Loucy (cell line): ENCODE measurements around the gene FBXO9.

Source experiments
- H2AFZ ChIP-seq: fragments of 200-600 bp; sonication (generic); 2 replicates; pipeline ENCODE4 v1.6.0; 2016; ENCODE audit warnings: antibody characterized with exemption, mild to moderate bottlenecking, low read length, moderate library complexity
- H3F3A ChIP-seq: fragments of 200-600 bp; 2 replicates; pipeline ENCODE4 v1.6.0; 2016; ENCODE audit warnings: antibody characterized with exemption, low read depth, mild to moderate bottlenecking
- H3K27me3 ChIP-seq: fragments of 200-600 bp; sonication (generic); 2 replicates; pipeline ENCODE4 v1.6.1; 2014; ENCODE audit warnings: low read length, mild to moderate bottlenecking; ENCODE audit not compliant: insufficient read depth, poor library complexity, severe bottlenecking
- H3K36me3 ChIP-seq: fragments of 200-600 bp; sonication (generic); 2 replicates; pipeline ENCODE4 v1.6.1; 2016; ENCODE audit warnings: low read length; ENCODE audit not compliant: insufficient read depth
- H3K4me1 ChIP-seq: fragments of 200-600 bp; sonication (generic); 2 replicates; pipeline ENCODE4 v1.5.1; 2014; ENCODE audit warnings: low read length, mild to moderate bottlenecking; ENCODE audit not compliant: insufficient read depth, poor library complexity, severe bottlenecking
- H3K4me2 ChIP-seq: fragments of 200-600 bp; sonication (generic); 2 replicates; pipeline ENCODE4 v1.6.0; 2014; ENCODE audit warnings: antibody characterized with exemption, low read length, low read depth, mild to moderate bottlenecking; ENCODE audit not compliant: poor library complexity, severe bottlenecking
- H3K4me3 ChIP-seq: fragments of 200-600 bp; sonication (generic); 2 replicates; pipeline ENCODE4 v1.5.1; 2014; ENCODE audit warnings: low read length, mild to moderate bottlenecking, mixed read lengths; ENCODE audit not compliant: poor library complexity, severe bottlenecking
- H3K79me2 ChIP-seq: fragments of 200-600 bp; sonication (generic); 2 replicates; pipeline ENCODE4 v1.6.1; 2014; ENCODE audit warnings: low read length; ENCODE audit not compliant: insufficient read depth
- H3K9ac ChIP-seq: fragments of 200-600 bp; sonication (generic); 2 replicates; pipeline ENCODE4 v1.6.0; 2014; ENCODE audit warnings: mild to moderate bottlenecking, low read depth, low read length, moderate library complexity; ENCODE audit not compliant: poor library complexity, severe bottlenecking
- H3K9me2 ChIP-seq: fragments of 200-600 bp; sonication (generic); replicated peaks from 2 replicates; pipeline ENCODE4 v1.6.1; 2016; ENCODE audit warnings: low read depth, low read length, mixed read lengths
- H3K9me3 ChIP-seq: fragments of 200-600 bp; sonication (generic); 2 replicates; pipeline ENCODE4 v1.6.1; 2014; ENCODE audit warnings: mild to moderate bottlenecking, antibody characterized with exemption, low read length, low read depth; ENCODE audit not compliant: insufficient read depth
- H4K20me1 ChIP-seq: fragments of 200-600 bp; sonication (generic); 2 replicates; pipeline ENCODE4 v1.6.0; 2014; ENCODE audit warnings: antibody characterized with exemption, low read length, mild to moderate bottlenecking; ENCODE audit not compliant: insufficient read depth, poor library complexity, severe bottlenecking
- CTCF ChIP-seq: fragments of 200-600 bp; sonication (generic); conservative IDR thresholded peaks from 2 replicates; pipeline ENCODE4 v1.5.1; 2014; ENCODE audit warnings: mild to moderate bottlenecking, antibody characterized with exemption, low read length
- EZH2phosphoT487 ChIP-seq: fragments of 200-600 bp; IDR thresholded peaks from 2 replicates; pipeline ENCODE4 v1.6.1; 2018; ENCODE audit warnings: antibody characterized with exemption, mild to moderate bottlenecking, moderate library complexity, borderline replicate concordance

Gene FBXO9

GRCh38 chr6:53065266-53066076, at the start of gene FBXO9:
FBXO9 (plus strand) TSS chr6:53065404; CDS start chr6:53065790, 386 bp downstream.
- H3K27me3 ChIP-seq = no peaks in the 10 kb centered on the region
- peaks cover 48% of the 10 kb centered on the region for H3K4me1 ChIP-seq

GRCh38 chr6:53015486-53015885, 49.7 kb upstream of the FBXO9 start:
- H4K20me1 ChIP-seq = no peaks in the 10 kb centered on the region
- peaks cover 65% of the 10 kb centered on the region; the same call in 1 of the 2 replicates for H3K36me3 ChIP-seq
- H3K9ac ChIP-seq = no peak overlapping the region
- no peak overlapping the region for H3K4me2 ChIP-seq
- no peaks in the 10 kb centered on the region for H3K79me2 ChIP-seq
- no peaks in the 10 kb centered on the region for H3K9me2 ChIP-seq
- peaks cover 4% of the 10 kb centered on the region; the same call in 1 of the 2 replicates for H3F3A ChIP-seq
- no peak overlapping the region for H3K4me3 ChIP-seq
- no peaks in the 10 kb centered on the region for H3K9me3 ChIP-seq
- H3K4me1 ChIP-seq = peaks cover 9% of the 10 kb centered on the region
- TF ChIP-seq EZH2phosphoT487 (no peak), CTCF (no peak)
- no peak overlapping the region for H2AFZ ChIP-seq
- no peaks in the 10 kb centered on the region for H3K27me3 ChIP-seq

More at GRCh38 chr6:53065266-53066076, at the start of gene FBXO9:
- Histone ChIP-seq H3K4me2 (peak within 1 kb of the TSS; percentile 95), H3K9me2 (no peaks in the 10 kb centered on the region), H2AFZ (peak within 1 kb of the TSS; percentile 99), H3K79me2 (peaks cover 29% of the 10 kb centered on the region), H3K9ac (peak within 1 kb of the TSS; percentile 86), H3F3A (peaks cover 6% of the 10 kb centered on the region; the same call in 1 of the 2 replicates), H3K36me3 (no peaks in the 10 kb centered on the region), H3K9me3 (no peaks in the 10 kb centered on the region), H3K4me3 (peak within 1 kb of the TSS; percentile 95), H4K20me1 (peaks cover 21% of the 10 kb centered on the region)
- TF ChIP-seq CTCF = no peak

DNA sequence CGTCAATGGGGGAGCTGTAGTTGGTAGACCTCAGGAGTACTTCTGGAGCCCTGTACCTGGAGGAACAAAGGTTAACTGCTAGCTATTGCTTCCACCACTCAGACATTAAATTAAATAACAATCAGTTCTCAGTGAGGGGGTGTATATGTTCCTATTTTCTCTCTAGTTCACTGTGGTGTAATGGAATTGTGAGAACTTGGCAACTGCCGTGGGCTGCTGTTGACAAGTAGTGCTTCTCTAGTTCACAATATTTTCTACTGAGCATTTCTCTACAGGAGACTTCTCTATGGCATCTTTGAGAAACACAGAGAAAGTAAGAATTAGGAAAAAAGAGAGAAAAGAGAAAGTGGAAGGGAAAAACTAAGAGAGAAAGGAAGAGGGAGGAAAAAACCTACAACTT, 46.8 kb upstream of the FBXO9 start:
- Histone ChIP-seq H2AFZ (no peak overlapping the region), H3K9me3 (no peaks in the 10 kb centered on the region), H3K27me3 (no peaks in the 10 kb centered on the region), H3K9ac (no peak overlapping the region), H3K4me1 (peaks cover 9% of the 10 kb centered on the region), H3K9me2 (no peaks in the 10 kb centered on the region), H3K4me3 (no peak overlapping the region), H3F3A (peaks cover 4% of the 10 kb centered on the region; the same call in 1 of the 2 replicates), H3K79me2 (no peaks in the 10 kb centered on the region), H3K4me2 (no peak overlapping the region), H3K36me3 (peaks cover 38% of the 10 kb centered on the region; the same call in 1 of the 2 replicates), H4K20me1 (no peaks in the 10 kb centered on the region)
- TF ChIP-seq EZH2phosphoT487 (no peak), CTCF (no peak)
